ENCODE results near the gene STRAP.
A peak's percentile ranks its signal among the peaks of the same experiment; 100 is the strongest.
"Not testable (repeated sequence)": the region's sequence is repeated elsewhere in the genome, so short reads cannot be mapped to it uniquely, and the experiment has no call there.

STRAP gene

GRCh38 chr12:15874556-15875145 is 7.5 kb upstream of the STRAP start:
- not testable (repeated sequence) for DNase-seq

- DNase-seq, result no peak
These were observed 6.3 kb upstream of the STRAP start for GRCh38 chr12:15875863-15876262.

- no peak for DNase-seq
These were observed 2.8 kb upstream of the STRAP start for GRCh38 chr12:15879413-15879812.

- no peak for DNase-seq
These were observed 1.5 kb upstream of the STRAP start for GRCh38 chr12:15880721-15881120.

GRCh38 chr12:15883536-15883935 is 1.3 kb downstream of the STRAP start:
- DNase-seq, result no peak

GRCh38 chr12:15886372-15887042 is 4.3 kb downstream of the STRAP start:
- DNase-seq, result no peak

- no peak for DNase-seq
These were observed 5.0 kb downstream of the STRAP start for GRCh38 chr12:15887043-15887817.

GRCh38 chr12:15892645-15893259 is 10.6 kb downstream of the STRAP start:
- DNase-seq, result no peak

GRCh38 chr12:15893260-15893659 is 11.1 kb downstream of the STRAP start:
- no peak for DNase-seq

- no peak for DNase-seq
These were observed 14.7 kb downstream of the STRAP start for GRCh38 chr12:15896867-15897266.

GRCh38 chr12:15897433-15897832 is 15.2 kb downstream of the STRAP start:
- no peak for DNase-seq

- DNase-seq, result no peak
These were observed 17.2 kb downstream of the STRAP start for GRCh38 chr12:15899282-15899870.

GRCh38 chr12:15904378-15904920 is 22.3 kb downstream of the STRAP start:
- no peak for DNase-seq

- DNase-seq, result no peak
These were observed 28.3 kb downstream of the STRAP start for GRCh38 chr12:15910468-15910863.

- peak; percentile 41 for DNase-seq
These were observed 28.9 kb downstream of the STRAP start, which contains the start of gene DERA for GRCh38 chr12:15910864-15911721. Gene DERA, plus strand, starts transcription at chr12:15911332. Its CDS starts 52 bp downstream, at chr12:15911384.

- DNase-seq, result not testable (repeated sequence)
These were observed 29.7 kb downstream of the STRAP start for GRCh38 chr12:15911931-15912330.

GRCh38 chr12:15914131-15914530 is 31.9 kb downstream of the STRAP start:
- DNase-seq, result not testable (repeated sequence)

GRCh38 chr12:15918066-15918465 is 35.9 kb downstream of the STRAP start:
- no peak for DNase-seq

- no peak for DNase-seq
These were observed 37.2 kb downstream of the STRAP start for GRCh38 chr12:15919418-15919817.

GRCh38 chr12:15924956-15925355 is 42.8 kb downstream of the STRAP start:
- no peak for DNase-seq

- no peak for DNase-seq
These were observed 46.2 kb downstream of the STRAP start for GRCh38 chr12:15928346-15928745.

Data from activated T-cell treated with anti-CD3 and anti-CD28 coated beads for 4 hours (primary cell).